Bronchial epithelial cell (primary cell): ENCODE results near the gene SLIRP. TPM values are rescaled to one million over a fixed set of nuclear protein-coding genes. Genes with fewer than 3 reads are reported as not detected.
"Not testable (repeated sequence)": the region's sequence is repeated elsewhere in the genome, so short reads cannot be mapped to it uniquely, and the experiment has no call there.

ENCODE experiments used
- DNase-seq: peaks from one replicate; pipeline ENCODE4 v3.0.0-alpha.2; 2010; ENCODE audit warnings: low read depth
- FAIRE-seq: peaks from 2 replicates; lab custom pipeline; 2011; peaks lifted over from hg19 to GRCh38; lab: Jason Lieb, UNC
- H3K27me3 ChIP-seq: 2 replicates; pipeline ENCODE4 v1.5.1; 2011; ENCODE audit warnings: low read length; ENCODE audit not compliant: control insufficient read depth, insufficient read depth
- H3K36me3 ChIP-seq: 2 replicates; pipeline ENCODE4 v1.5.1; 2011; ENCODE audit warnings: low read length; ENCODE audit not compliant: control insufficient read depth, insufficient read depth
- H3K4me3 ChIP-seq: 2 replicates; pipeline ENCODE4 v1.5.1; 2011; ENCODE audit warnings: mild to moderate bottlenecking, low read depth, low read length, control low read depth
- total RNA-seq: library from RNA; depleted of rRNA; stranded (reverse); fragments of >200 nt; gene quantifications from 2 replicates; pipeline ENCODE4 v1.2.1, GENCODE V29; 2014
- TF ChIP-seq, protein P1 (sequence below): IDR thresholded peaks from 2 replicates; pipeline ENCODE4 v1.5.1; 2011; ENCODE audit warnings: mild to moderate bottlenecking, moderate library complexity, low read length, control low read depth, inconsistent platforms; ENCODE audit not compliant: insufficient read depth, severe bottlenecking

SLIRP gene
- total RNA-seq, 1 donor from 2014 or later: 118 TPM

DNA sequence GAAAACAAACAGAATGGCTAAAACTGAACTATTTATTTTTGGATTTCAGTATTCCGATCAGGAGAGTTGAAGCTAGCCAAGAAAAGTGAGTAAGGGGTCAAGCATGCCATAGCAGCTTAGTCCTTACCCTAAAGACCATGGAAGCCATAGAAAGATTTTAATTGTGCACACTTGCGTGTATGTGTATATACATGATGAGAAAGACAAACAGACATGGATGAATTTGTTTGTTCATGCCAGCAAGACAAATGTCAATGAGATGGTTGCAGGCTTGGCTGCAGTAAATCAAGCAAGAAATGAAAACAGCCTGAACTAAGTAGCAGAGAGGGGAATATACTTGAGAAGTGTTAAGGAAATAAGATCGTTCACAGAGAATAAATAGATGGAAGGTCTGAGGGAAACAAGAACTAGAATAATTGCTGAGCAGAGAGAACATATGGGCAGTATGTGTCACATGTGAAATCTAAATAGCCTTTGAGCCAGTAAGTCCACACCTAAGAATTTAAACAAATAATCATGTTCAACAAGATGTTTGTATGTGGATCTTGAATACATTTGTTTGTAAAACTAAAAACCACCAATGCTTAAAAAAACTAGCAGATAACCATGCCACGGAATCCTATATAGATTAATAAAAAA, 38.3 kb downstream of the SLIRP start:
- FAIRE-seq (no peak), DNase-seq (no peak)
- TF ChIP-seq, protein P1, sequence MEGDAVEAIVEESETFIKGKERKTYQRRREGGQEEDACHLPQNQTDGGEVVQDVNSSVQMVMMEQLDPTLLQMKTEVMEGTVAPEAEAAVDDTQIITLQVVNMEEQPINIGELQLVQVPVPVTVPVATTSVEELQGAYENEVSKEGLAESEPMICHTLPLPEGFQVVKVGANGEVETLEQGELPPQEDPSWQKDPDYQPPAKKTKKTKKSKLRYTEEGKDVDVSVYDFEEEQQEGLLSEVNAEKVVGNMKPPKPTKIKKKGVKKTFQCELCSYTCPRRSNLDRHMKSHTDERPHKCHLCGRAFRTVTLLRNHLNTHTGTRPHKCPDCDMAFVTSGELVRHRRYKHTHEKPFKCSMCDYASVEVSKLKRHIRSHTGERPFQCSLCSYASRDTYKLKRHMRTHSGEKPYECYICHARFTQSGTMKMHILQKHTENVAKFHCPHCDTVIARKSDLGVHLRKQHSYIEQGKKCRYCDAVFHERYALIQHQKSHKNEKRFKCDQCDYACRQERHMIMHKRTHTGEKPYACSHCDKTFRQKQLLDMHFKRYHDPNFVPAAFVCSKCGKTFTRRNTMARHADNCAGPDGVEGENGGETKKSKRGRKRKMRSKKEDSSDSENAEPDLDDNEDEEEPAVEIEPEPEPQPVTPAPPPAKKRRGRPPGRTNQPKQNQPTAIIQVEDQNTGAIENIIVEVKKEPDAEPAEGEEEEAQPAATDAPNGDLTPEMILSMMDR: no peak
- no peak overlapping the region for H3K4me3 ChIP-seq
- no peaks in the 10 kb centered on the region for H3K27me3 ChIP-seq
- H3K36me3 ChIP-seq: peaks cover 11% of the 10 kb centered on the region

DNA sequence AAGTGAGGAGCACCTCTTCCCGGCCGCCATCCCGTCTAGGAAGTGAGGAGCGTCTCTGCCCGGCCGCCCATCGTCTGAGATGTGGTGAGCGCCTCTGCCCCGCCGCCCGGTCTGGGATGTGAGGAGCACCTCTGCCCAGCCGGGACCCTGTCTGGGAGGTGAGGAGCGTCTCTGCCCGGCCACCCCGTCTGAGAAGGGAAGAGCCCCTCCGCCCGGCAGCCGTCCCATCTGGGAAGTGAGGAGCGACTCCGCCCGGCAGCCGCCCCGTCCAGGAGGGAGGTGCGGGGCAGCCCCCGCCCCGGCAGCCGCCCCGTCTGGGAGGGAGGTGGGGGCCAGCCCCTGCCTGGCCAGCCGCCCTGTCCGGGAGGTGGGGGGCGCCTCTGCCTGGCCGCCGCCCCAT, 39.5 kb downstream of the SLIRP start:
- DNase-seq, FAIRE-seq, H3K4me3 ChIP-seq, H3K27me3 ChIP-seq: not testable (repeated sequence)
- peaks cover 11% of the 10 kb centered on the region for H3K36me3 ChIP-seq

DNA sequence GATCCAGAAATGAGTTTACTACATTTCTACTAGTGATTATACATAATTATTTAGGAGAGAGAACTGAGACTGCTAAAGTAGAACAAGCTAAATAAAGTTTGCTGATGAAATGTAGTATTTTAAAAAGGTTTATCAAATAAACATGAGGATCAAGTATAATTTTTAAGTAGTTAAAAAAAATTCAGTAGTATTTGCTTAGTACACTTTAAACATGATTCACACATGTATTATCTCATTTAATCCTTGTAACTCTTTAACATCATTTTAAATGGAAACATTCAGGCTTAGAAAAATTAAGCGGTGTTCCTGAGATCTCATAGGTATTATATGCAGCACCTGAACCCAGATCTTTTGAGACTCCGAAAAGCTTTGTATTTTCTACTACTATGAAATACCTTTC, 44.4 kb downstream of the SLIRP start:
- TF ChIP-seq, protein P1: no peak
- no peak for DNase-seq
- Histone ChIP-seq H3K36me3 (peaks cover 9% of the 10 kb centered on the region), H3K27me3 (no peaks in the 10 kb centered on the region), H3K4me3 (no peak overlapping the region)
- no peak for FAIRE-seq

DNA sequence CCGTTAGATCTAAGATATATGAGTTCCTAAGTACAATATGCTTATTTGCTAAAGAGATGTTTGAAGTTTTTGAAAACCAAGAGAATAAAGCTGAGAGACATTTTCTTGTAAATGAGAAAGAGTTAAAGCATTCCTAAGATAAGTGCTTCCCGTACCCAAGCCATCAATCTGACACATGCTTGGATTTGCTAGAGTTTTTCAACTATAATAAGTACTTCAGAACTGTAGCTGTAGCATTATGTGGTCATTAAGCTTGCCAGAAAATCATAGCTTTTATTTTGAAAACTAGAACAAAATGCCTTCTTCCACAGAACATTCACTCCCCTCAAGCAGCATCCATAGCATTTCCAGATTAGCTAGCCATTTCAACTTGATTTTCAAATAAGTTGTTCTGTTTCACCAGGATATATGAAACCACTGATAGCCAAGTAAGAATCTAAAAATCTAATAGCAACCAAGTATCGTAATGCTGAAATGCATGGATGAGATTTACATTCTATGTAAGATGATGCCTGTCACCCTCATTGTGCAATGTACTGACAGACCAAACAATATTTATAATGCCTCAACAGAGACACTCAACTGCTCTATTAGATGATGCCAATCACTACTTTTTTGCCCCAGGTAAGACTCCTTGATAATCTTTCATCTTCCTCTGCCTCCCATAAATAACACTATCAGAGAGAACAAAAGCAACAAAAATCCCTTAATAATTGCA, 45.1 kb downstream of the SLIRP start:
- no peaks in the 10 kb centered on the region for H3K27me3 ChIP-seq
- no peak for FAIRE-seq
- H3K36me3 ChIP-seq: peaks cover 9% of the 10 kb centered on the region

DNA sequence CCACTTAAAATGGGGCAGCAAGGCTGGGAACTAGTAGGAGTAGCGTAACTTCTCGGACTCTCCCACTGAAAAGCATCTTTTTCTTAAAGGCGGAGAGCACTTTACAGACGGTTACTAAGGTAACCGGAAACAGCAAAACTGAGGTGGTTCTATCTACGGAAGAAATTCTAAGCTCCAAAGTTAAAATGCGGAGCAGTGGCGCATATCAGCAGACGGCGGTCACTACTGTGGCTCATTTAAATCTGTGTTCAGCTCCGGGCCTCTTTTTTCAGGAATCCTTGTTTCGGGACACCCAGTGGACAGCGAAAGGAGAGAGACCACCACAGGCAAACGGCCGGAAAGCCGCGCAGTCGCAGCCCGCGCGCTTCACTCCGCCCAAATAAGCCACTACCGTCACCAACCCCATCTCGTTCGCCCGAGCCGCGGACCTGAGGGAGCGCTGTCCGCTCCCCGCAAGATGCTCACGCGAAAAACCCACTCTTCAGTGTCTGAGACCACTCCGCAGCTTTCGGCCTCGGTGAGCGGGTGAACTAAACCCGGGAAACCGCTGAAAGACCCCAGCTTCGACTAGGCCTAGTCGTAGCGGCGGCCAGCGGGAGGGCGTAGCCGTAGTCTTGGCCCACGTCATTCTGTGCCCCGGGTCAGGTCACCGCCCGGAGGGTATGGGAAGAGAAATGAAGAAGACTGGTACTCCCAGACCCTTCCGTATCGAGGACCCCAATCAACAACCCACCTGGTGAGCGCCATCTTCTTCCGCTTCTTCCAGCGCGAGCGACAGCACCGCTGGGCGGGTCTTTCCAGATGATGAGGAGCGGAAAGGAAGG, 52.7 kb downstream of the SLIRP start, which contains the start of gene SNW1:
TSS of gene SNW1 (minus strand) at position 776 of the 824 bp plus-strand sequence. CDS start at position 747, 29 bp downstream.
- TF ChIP-seq, protein P1: no peak
- H3K4me3 ChIP-seq: peak within 1 kb of the TSS; percentile 96
- FAIRE-seq (no peak), DNase-seq (peak; percentile 38)
- H3K27me3 ChIP-seq: no peaks in the 10 kb centered on the region
- H3K36me3 ChIP-seq: no peaks in the 10 kb centered on the region

More for the DNA sequence above, 45.1 kb downstream of the SLIRP start:
- H3K4me3 ChIP-seq: no peak overlapping the region
- TF ChIP-seq, protein P1: no peak
- DNase-seq: no peak
